ENCODE data around the gene HES7. TPM values are rescaled to one million over a fixed set of nuclear protein-coding genes. Genes with fewer than 3 reads are reported as not detected.

HES7 gene
- total and polyA plus RNA-seq, 9 of the 15 experiments (the other 6 are each of a cell fraction or from before 2014, with no cell fraction given) = 0.03 to 1.7 (median 0.14) TPM; not detected in 1

- no peak for TF ChIP-seq ZNF23 (CRISPR knock-in tag; IDR thresholded peaks at IDR 0.05)
- no peak for TF ChIP-seq MCM5 (IDR thresholded peaks at IDR 0.05; ENCODE audit: low read depth)
- TF ChIP-seq FOXJ2 (tag; IDR thresholded peaks at IDR 0.05) = peak; percentile 96
- no peak for TF ChIP-seq ELK1 (CRISPR knock-in tag; IDR thresholded peaks at IDR 0.05)
- TF ChIP-seq ZSCAN32 (CRISPR knock-in tag; IDR thresholded peaks at IDR 0.05) = no peak
- TF ChIP-seq TEAD2 (tag; IDR thresholded peaks at IDR 0.05) = no peak
- no peak for TF ChIP-seq E2F1 (CRISPR knock-in tag; IDR thresholded peaks at IDR 0.05)
- no peak for TF ChIP-seq REST (IDR thresholded peaks at IDR 0.05; ENCODE audit: borderline replicate concordance)
- TF ChIP-seq REST (CRISPR knock-in tag; IDR thresholded peaks at IDR 0.05; ENCODE audit: low read depth) = no peak
- TF ChIP-seq BRCA1 (IDR thresholded peaks at IDR 0.05) = no peak
- TF ChIP-seq BRCA1 (CRISPR knock-in tag; IDR thresholded peaks at IDR 0.05) = no peak
- TF ChIP-seq CAMTA2 (CRISPR knock-in tag; conservative IDR thresholded peaks at IDR 0.05) = no peak
- TF ChIP-seq CEBPG (CRISPR knock-in tag; IDR thresholded peaks at IDR 0.05) = no peak
- no peak for TF ChIP-seq CEBPG (tag; conservative IDR thresholded peaks at IDR 0.05 in 1 of 2, IDR thresholded peaks at IDR 0.05 in 1 of 2)
- no peak for TF ChIP-seq GTF2A2 (tag; IDR thresholded peaks at IDR 0.05)
- TF ChIP-seq OTX1 (CRISPR knock-in tag; IDR thresholded peaks at IDR 0.05) = no peak
Observed at GRCh38 chr17:8156246-8156992, 32.5 kb upstream of the HES7 start (continued).

All from K562 (cell line).